NCI-H446 treated with DMSO at 0.1 percent for 48 hours (cell line): ENCODE data around the gene CSF2RB.

Experiments
- DNase-seq: peaks from one replicate; lab custom pipeline; 2025; lab: John Stamatoyannopoulos, UW

The CSF2RB gene

DNA sequence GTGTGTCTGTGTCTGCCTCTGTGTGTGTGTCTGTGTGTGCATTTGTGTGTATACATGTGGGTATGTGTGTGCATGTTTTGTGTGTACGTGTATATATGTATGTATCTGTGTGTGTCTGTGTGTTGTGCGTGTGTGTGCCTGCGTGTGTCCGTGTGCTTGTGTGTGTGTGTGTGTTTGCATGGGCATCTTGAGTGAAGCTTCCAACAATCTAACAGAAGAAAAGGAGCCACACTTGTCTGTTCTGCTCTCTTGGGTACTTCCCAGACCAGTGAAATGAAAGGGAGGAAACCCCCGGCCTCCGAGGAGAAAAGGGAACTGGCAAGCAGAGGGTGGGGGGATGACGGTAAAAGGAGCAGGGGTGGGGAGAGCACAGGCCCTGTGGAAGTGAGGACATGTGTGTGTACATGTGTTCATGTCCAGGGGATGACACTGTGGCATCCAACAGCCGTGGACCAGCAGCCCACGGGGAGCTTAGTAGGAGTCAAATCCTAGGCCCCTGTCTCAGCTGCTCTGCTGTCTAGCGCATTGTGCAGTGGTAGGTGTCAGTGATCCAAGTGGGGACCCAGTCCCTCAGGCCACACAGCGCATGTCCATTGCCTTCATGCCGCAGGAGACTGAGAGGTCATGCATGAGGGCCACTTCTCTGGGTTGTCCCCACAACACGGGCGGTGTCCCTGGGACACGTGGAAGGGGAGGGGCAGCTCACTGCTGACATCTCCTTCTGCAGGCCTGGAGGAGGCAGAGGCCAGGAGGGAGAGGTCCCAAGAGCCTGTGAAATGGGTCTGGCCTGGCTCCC lies 8.1 kb downstream of the CSF2RB start:
- no peak for DNase-seq

- no peak for DNase-seq
These were observed 8.7 kb downstream of the CSF2RB start for GRCh38 chr22:36922105-36922608.

DNA sequence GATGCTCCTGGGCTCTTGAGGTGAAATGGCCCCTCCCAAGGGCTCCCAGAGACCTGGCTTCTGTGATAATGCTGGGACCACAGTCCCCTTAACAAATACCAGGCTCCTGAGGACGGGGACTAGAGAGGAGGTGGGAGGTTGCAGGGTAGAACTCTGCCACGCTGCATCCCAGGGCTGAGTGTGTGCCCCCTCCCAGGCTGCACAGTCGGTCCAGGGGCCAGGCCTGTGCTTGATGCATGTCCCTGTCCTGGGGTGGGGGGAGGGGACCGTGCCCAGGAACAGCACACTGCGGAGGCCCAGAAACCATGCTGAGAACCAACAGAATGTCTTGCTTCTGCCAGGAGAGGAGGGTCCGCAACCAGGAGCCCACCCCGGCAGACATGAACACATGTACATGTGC lies 9.3 kb downstream of the CSF2RB start:
- DNase-seq: no peak

DNA sequence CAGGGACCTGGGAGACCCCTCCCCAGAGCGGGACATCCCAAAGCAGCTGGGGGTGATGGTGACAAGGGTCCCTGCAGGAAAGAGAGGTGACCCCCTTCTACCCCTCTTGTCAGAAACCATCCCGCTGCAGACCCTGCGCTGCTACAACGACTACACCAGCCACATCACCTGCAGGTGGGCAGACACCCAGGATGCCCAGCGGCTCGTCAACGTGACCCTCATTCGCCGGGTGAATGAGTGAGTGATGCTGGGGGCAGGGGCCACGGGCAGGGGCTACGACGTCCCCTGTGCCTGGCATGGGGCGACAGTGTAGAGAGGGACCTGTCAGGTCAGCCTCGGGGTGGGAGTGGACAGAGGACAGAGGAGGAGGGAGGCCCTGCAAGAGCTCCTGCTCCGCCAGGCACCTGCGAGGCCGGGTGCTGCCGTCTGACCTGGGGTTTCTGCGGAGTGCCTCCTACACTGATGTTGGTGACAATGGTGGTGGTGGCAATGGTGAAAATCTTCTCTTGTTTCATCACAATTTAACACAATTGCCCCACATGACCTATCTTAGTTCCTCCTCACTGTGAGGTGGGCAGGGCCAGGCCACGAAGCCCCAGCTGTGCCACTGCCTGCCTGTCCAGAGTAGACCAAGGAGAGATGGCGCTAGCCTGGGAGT lies 9.8 kb downstream of the CSF2RB start:
- DNase-seq: no peak

- no peak for DNase-seq
These were observed 10.8 kb downstream of the CSF2RB start for GRCh38 chr22:36924151-36924698.

- no peak for DNase-seq
These were observed 12.2 kb downstream of the CSF2RB start for GRCh38 chr22:36925388-36926290.

GRCh38 chr22:36926309-36926708 lies 12.9 kb downstream of the CSF2RB start:
- DNase-seq: no peak

- no peak for DNase-seq
These were observed 13.4 kb downstream of the CSF2RB start for GRCh38 chr22:36926721-36927435.

DNA sequence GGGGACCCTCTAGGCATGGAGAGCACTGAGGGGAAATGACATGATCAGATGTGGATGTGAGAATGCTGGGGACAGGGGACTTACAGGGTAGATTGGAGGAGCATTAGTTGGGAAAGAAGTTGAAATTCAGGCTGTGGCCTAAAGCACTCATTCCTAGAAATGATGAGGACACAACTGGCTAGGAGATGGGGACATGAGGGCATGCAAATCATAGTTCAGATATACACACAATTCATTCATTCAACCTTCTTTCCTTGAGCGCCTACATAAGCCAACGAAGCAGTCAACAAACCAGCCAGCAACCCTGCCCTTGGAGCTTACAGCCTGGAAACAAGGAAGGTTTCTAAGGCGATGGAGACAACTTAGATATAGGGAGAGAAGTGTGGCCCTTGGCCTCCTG lies 14.2 kb downstream of the CSF2RB start:
- DNase-seq: no peak

- no peak for DNase-seq
These were observed 14.8 kb downstream of the CSF2RB start for GRCh38 chr22:36928196-36928595.

- DNase-seq: no peak
These were observed 15.5 kb downstream of the CSF2RB start for GRCh38 chr22:36928786-36929535.

DNA sequence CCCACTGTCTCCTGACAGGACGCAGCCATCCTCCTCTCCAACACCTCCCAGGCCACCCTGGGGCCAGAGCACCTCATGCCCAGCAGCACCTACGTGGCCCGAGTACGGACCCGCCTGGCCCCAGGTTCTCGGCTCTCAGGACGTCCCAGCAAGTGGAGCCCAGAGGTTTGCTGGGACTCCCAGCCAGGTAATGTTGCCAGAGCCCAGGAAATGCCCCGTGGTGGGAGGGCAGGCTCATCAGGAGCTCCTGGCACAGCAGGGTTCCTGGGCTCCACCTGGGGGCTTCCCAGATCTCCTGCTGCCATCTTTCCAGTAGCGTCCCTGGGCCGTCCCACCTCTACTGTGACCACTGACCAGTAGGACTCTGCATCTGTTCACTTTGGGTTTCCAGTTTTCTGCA lies 16.2 kb downstream of the CSF2RB start:
- DNase-seq: no peak

- DNase-seq: no peak
These were observed 16.9 kb downstream of the CSF2RB start for GRCh38 chr22:36930041-36930935.

- DNase-seq: no peak
These were observed 18.0 kb downstream of the CSF2RB start for GRCh38 chr22:36931446-36931845.

- no peak for DNase-seq
These were observed 20.4 kb downstream of the CSF2RB start for GRCh38 chr22:36933629-36934417.

DNA sequence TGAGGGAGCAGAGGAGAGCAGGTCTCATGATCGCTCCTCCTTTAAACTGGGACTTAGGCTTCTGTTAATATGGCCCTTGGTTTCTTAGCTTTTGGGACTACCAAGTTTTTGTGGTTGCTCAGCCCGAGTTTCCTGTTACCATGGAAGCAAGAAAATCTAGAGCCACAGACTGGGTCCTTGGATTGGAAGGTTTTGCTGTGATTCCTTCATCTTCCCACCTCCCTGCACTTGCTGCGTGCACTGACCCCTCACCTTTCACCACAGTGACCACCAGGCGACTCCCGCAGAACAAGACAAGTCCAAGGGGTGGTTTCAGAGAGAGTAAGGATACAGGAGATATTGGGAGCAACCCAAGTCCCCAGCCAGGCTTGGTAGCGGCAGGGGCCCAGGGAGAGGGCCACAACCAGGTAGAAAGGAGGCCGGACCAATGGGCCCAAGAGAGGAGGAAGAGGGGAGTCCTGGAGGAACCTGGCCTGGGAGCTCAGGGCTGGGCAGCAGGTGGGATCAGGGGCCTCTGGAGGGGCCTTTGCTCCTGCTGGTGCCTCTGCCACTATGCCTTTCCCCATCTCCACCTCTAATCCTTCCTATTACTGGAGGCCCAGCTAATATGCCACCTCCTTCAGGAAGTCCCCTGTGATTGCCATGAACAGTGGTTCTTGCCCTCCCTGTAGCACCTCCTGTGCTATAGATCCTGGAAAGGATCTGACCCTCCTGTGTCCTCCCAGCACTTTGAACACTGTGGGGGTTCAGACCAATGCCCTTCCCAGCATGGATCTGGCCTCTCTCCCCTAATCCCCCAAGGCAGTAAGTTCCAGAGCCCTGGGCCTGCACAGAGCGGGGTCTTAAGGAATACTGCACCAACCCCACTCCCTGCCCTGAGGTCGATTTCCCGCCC lies 21.2 kb downstream of the CSF2RB start:
- DNase-seq: no peak

- no peak for DNase-seq
These were observed 21.8 kb downstream of the CSF2RB start for GRCh38 chr22:36935313-36935610.

DNA sequence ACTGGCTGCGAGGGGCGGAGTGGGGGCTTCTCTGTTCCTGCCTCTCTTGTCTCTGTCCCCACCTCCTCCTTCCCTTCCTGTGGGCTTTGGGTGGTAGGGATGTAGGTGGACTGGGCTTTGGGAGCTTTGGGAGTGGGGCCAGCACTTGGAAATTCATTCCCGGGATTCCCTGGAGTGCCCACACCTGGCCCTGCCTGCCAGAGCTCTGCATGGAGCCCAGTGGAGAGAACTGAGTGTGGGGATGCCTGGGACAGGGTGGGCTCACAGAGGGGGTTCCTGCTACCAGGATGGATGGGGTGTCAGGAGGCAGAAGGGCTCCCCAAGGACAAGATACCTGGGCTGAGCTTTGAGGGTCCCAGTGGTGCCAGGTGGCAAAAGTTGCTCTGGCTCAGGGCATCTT lies 22.3 kb downstream of the CSF2RB start:
- DNase-seq: no peak
